NCI-H524 treated with DMSO at 0.1 percent for 48 hours (cell line): ENCODE measurements around the gene FNDC3B.

Source experiments
- DNase-seq: peaks from one replicate; lab custom pipeline; 2025; lab: John Stamatoyannopoulos, UW

FNDC3B gene

GRCh38 chr3:172369590-172370259 lies 330.3 kb downstream of the FNDC3B start:
- no peak for DNase-seq

- no peak for DNase-seq
Observed at GRCh38 chr3:172370419-172370818, 331.0 kb downstream of the FNDC3B start.

GRCh38 chr3:172371544-172371943 lies 332.2 kb downstream of the FNDC3B start:
- DNase-seq: no peak

- no peak for DNase-seq
Observed at GRCh38 chr3:172372895-172373294, 333.5 kb downstream of the FNDC3B start.

GRCh38 chr3:172373912-172374311 lies 334.5 kb downstream of the FNDC3B start:
- no peak for DNase-seq

- no peak for DNase-seq
Observed at GRCh38 chr3:172375206-172375850, 335.9 kb downstream of the FNDC3B start.

GRCh38 chr3:172376402-172376801 lies 337.0 kb downstream of the FNDC3B start:
- no peak for DNase-seq

- no peak for DNase-seq
Observed at GRCh38 chr3:172376881-172377280, 337.5 kb downstream of the FNDC3B start.

GRCh38 chr3:172378439-172378838 lies 339.1 kb downstream of the FNDC3B start:
- no peak for DNase-seq

GRCh38 chr3:172379372-172379771 lies 340.0 kb downstream of the FNDC3B start:
- no peak for DNase-seq

- DNase-seq: no peak
Observed at GRCh38 chr3:172380632-172381031, 341.3 kb downstream of the FNDC3B start.

- DNase-seq: no peak
Observed at GRCh38 chr3:172383306-172383796, 344.0 kb downstream of the FNDC3B start.

- no peak for DNase-seq
Observed at GRCh38 chr3:172384836-172385235, 345.5 kb downstream of the FNDC3B start.

GRCh38 chr3:172387728-172388127 lies 348.4 kb downstream of the FNDC3B start:
- no peak for DNase-seq

GRCh38 chr3:172388412-172389078 lies 349.2 kb downstream of the FNDC3B start:
- no peak for DNase-seq

- DNase-seq: no peak
Observed at GRCh38 chr3:172390792-172391191, 351.4 kb downstream of the FNDC3B start.

GRCh38 chr3:172391592-172392302 lies 352.4 kb downstream of the FNDC3B start:
- no peak for DNase-seq

GRCh38 chr3:172394692-172395091 lies 355.3 kb downstream of the FNDC3B start:
- DNase-seq: no peak

GRCh38 chr3:172396400-172396799 lies 357.0 kb downstream of the FNDC3B start:
- no peak for DNase-seq

GRCh38 chr3:172397716-172398405 lies 358.5 kb downstream of the FNDC3B start:
- no peak for DNase-seq

GRCh38 chr3:172398484-172398883 lies 359.1 kb downstream of the FNDC3B start:
- no peak for DNase-seq

- DNase-seq: no peak
Observed at GRCh38 chr3:172402090-172402489, 362.7 kb downstream of the FNDC3B start.
